HG02642 (cell line): ENCODE results near the gene ACKR2.
"Not testable (repeated sequence)": the region's sequence is repeated elsewhere in the genome, so short reads cannot be mapped to it uniquely, and the experiment has no call there.

Experiments
- ATAC-seq: cut with Tn5 transposase; IDR thresholded peaks from one replicate; pipeline ENCODE4 v1.9.1; 2021; ENCODE audit warnings: mild to moderate bottlenecking; ENCODE audit not compliant: unreplicated experiment, poor library complexity

Gene ACKR2

DNA sequence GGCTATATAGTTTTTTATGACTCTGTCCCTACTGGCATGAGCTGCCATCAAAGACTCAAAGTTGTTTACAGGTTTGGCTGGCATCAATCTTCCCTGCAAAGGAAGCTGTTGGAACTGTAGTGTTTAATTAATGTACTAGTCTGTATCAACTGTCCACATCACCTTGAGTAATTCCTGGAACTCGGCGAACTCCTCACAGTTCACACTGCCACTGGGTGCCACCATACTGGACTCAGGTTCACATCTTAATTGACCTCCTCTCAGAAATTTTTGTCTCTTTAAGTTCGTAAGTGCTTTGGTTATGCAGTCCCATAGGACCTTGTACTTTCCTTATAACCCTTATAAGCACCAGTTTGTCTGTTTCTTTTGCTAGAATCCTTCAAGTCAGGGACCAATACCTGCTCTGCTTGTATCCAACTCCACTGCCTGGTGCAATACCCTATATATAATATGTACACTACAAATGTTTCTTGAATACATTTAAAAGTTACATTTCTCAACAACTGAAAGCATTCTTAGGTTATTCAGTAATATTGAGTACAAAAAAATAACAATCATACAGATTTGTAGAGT is 8.1 kb upstream of the ACKR2 start:
- ATAC-seq, result no peak

DNA sequence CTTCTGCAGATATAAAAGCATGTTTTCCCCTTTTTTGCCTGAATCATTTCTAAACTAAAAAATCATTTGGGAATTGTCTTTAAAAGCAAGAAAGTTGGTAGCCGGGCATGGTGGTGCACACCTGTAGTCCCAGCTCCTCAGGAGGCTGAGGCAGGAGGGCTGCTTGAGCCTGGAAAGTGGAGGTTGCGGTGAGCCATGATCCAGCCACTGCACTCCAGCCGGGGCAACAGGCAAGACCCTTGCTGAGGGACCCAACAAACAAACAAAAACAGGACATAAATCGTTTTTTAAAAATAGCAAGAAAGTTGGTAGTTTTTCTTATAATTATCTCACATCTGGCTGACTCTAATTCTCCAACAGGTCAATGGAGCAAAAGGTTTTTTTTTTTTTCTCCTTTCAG is 7.5 kb upstream of the ACKR2 start:
- no peak for ATAC-seq

DNA sequence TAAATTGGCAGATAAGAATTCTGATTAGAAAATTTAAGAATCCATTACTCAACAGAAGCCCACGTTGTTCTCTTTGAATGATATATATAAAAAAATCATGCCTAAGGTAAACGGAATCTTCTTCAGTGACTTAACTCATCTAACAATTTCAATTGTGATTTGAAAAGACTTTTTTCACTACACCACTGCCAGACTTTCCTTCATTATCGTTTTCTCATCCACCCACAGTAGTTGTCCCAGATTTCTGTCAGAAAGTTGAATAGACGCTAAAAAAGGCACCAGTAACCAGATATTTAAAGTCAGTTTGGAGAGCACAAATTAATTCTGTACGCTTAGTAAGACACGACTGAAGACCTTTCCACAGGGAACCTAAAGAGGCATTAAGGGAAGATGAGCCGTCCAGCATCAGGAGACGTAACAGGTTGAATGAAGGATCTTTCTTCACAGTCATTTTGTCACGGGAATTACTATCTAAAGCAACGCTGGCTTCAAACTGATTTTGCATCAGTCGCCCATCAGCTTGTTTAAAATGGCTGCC is 6.3 kb upstream of the ACKR2 start:
- no peak for ATAC-seq

DNA sequence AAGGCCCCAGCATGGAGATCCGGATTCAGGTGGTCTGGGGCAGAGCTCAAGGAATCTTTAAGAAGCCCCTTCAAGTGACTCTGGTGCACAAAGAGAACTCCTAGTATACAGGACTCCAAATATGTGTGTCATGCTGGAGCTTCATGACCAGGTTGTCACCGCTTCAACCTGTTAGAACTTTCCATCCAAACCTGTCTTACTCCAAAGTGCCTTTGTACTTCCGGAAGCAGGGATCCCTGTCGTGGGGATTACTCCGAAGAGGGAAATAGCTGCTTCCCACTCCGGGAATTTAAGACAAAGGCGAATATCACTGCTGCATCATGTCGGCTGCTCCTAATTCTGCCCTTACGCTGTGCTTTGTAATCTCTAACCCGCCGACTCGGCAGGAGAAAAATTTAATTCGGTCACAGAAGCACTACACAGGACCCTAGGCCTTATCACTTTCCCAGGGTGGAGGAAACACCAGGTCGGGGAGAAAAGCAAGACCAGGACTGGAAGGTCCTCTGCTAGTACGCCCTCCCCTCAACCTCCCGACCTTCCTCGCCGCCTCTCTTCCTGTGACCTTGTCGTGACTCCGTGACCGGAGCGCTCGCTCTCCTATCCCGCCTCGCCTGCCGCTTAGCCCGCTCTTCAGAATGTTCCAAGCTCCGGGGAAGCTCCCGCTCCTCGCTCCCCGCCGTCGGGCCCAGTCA is 5.7 kb upstream of the ACKR2 start:
- peak; percentile 27 for ATAC-seq

DNA sequence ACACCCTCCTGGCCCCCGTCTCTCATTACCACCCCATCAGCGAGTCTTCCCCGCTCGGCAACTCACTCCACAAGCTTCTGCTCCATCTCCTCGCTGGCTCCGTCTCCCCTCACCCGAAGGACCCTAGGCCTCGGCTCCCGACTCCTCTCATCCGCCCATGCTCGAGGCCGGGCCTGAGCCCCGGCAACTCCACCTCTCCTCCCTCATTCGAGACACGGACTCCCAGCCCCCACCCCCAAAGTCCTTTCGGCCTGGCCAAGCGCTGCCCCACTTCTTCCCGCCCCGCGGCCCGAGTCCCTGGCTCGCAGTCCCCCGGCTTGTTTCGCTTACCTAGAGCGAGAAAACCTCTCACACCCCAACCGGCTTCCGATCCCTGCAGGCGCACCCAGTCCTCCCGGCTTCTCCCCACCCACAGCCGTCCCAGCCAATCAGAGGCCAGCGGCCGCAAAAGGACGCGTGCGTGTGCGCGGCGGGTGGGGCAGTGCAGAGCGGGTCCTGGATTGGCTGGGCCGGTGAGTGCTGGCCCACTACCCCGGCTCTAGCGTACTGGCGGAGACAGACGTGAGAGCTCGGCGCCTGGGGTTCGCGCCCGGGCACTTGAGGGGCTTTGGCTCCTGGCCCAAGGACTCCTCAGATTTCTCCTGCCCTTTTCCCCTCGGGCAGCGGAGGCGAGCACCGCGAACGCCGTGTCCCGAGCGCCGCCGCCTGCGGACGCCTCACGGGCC is 5.0 kb upstream of the ACKR2 start, which contains the start of gene HIGD1A:
HIGD1A (minus strand) TSS at position 385 of the 725 bp plus-strand sequence. CDS start 10,237 bp downstream, outside the sequence.
- peak; percentile 99 for ATAC-seq

DNA sequence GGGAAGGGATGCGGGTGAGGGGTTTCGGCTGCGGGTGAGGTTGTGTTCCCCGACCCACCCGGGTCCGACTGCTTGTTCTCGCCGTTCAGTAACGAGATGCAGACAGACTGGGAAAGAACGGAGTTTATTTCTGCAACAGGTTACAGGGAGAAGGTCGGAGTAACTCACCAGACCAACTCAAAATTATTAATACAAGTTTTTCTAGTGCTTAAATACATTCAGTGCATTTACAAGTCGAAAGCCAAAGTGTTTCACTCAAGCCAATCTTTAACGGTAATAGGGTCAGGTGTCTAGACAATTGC is 4.5 kb upstream of the ACKR2 start:
- ATAC-seq, result peak; percentile 27

DNA sequence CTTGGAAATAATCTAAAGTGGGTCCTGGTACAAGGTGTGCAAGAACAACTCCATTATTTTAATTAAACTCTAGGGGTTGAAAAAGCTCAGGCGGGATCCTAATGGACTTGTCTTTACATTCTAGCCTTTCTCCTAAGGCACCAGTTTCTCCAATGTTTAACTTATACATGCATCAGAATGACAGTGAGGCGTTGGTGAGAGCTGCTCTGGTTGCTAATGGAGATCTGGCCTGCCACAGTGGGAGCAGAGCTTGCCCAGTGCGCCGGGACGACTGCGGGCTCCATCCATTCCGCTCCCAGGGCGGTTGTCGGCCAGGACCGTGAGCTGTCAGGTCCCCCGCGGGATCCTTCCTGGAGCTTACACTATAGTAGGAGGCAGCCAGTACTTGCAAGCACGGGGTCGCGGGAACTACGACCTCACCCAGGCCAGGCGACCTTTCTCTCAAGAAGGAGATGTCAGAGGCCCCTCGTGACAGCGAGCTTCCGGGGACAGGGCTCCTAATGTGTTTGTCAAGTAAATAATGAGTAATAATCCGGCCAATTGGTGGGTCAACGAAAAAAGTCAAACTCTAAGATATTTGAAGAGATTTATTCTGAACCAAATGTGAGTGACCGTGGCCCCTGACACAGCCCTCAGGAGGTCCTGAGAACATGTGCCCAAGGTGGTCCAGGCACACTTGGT is 4.0 kb upstream of the ACKR2 start:
- ATAC-seq, result no peak

DNA sequence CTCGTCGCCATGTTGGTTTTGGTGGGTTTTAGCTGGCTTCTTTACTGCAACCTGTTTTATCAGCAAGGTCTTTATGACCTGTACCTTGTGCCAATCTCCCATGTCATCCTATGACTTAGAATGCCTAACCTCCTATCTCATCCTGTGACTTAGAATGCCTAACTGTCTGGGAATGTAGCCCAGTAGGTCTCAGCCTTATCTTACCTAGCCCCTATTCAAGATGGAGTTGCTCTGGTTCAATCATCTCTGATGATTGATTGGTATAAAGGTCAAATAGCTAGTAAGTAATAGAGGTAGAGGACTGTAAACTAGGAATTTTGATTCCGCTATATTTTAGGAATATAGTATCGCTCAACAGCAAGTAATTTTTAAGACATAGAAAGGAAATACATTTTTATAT is 1.3 kb upstream of the ACKR2 start:
- ATAC-seq, result no peak

DNA sequence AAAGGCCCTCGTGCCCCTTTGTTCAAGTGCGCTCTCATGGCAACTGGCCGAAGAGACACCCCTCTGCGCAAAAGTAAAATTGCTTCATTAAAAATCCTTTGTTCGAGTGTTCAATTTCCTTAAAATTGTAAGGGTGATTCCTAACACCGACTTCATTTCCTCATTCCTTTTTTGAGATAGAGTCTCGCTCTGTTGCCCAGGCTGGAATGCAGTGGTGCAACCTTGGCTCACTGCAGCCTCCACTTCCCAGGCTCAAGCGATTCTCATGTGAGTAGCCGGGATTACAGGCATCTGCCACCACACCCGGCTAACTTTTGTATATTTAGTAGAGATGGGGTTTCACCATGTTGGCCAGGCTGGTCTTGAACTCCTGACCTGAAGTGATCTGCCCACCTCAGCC is 1.5 kb downstream of the ACKR2 start:
- ATAC-seq, result not testable (repeated sequence)

DNA sequence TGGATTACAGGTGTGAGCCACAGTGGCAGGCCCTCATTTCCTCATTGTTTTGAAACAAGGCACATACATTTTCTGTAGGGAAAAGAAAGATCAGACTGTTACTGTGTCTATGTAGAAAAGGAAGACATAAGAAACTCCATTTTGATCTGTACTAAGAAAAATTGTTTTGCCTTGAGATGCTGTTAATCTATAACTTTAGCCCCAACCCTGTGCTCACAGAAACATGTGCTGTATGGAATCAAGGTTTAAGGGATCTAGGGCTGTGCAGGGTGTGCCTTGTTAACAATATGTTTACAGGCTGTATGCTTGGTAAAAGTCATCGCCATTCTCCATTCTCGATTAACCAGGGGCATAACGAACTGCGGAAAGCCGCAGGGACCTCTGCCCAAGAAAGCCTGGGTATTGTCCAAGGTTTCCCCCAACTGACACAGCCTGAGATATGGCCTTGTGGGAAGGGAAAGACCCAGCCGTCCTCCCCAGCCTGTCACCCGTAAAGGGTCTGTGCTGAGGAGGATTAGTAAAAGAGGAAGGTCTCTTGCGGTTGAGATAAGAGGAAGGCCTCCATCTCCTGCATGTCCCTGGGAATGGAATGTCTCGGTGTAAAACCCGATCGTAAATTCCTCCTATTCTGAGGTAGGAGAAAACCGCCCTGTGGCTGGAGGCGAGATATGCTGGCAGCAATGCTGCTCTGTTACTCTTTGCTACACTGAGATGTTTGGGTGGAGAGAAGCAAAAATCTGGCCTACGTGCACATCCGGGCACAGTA is 2.1 kb downstream of the ACKR2 start:
- ATAC-seq, result not testable (repeated sequence)

DNA sequence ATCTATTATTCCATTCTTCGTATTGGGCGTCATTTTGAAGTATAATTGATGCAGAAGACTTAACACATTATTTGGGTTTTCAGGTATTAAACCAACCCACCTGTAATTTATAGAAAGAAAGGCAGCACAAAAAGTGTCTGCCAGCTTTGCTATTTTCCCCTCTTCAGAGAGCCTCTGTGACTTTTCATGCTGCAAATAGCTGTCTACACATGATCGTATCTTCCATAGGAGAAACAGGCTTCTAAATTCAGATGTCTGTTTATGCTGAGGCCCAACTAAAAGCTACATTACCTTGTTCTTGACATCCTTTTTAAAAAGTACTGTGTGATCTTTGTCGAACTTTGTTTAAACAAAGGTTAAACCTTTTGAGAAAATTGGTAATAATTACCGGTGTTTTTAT is 5.0 kb downstream of the ACKR2 start:
- no peak for ATAC-seq

DNA sequence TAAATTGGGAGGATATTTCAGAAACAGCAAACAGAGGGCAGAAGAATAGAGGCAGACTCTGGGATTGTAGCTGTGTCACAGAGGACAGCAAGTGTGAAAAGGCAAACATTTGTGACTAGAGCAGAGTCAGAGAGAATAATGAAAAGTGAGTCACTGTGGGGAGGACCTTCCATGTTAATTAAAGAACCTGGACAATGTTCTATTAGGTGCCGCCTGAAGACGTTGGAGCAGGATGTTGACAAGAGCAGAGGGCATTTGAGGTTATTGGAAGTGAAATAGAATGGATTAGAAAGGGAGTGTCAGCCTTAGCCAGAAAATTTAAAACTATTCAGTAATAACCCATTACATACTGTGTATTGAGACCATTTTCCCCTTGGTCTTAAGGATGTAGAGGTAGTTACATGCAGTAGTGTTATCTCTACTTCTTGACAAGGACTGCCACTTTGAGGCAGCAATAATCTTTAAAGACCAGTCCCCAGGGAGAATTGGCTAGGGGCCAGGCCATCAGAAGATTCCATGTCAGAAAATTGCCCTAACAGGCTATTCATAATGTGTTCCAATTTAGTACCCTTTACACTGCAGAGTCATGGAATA is 5.8 kb downstream of the ACKR2 start:
- no peak for ATAC-seq

DNA sequence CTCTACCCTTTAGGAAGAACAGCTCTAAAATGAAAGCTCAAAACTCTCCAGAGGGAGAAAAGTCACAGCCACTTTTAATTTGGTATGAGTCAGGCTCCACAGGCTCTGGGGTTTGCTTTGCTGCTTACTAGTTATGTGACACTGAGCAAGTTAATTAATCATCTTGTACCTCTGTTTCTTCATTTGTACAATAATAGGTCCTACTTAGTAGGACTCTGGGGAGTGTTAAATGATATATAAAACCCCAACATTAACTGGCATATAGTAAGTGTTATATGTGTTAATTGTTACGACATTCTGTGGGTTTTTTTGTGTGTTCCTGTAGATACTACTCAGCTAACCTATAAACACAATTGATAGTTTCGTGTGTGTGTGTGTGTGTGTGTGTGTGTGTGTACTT is 6.6 kb downstream of the ACKR2 start:
- no peak for ATAC-seq

DNA sequence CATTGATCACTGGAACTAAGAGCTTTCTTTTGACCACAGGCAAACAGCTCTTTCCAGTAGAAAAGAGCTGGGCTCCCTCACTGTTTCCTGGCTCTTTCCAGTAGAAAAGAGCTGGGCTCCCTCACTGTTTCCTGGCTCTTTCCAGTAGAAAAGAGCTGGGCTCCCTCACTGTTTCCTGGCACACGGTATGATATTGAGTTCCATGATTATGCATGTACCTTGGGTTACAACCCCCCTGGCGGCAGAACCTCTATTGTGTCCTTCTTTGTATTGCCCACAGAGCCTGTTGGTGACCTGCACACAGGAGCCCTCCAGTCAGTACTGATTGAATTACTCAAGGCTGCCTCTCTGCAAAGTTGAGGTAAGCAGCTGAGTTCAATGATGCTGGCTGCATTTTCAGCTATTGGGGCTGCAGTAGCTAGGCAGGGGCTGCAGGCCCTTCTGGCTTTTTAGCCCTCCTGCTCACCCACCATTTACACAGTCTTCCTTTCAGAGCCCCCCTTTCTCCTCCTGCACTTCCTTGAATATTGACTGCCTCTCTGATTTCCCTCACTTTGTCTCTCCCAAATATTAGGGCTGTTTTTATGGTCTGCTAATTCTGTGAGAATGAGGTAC is 10.2 kb downstream of the ACKR2 start:
- ATAC-seq, result no peak

DNA sequence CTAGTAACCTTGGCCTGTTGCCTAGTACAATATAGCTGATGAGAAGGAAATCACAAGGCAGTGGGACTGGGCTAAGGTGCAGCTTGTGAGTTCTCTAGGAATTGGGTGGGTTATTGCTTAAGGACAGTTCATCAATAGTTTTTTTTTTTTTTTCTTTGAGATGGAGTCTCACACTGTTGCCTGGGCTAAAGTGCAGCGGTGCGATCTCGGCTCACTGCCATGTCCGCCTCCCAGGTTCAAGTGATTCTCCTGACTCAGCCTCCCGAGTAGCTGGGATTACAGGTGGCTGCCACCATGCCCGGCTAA is 11.5 kb downstream of the ACKR2 start:
- ATAC-seq, result no peak

DNA sequence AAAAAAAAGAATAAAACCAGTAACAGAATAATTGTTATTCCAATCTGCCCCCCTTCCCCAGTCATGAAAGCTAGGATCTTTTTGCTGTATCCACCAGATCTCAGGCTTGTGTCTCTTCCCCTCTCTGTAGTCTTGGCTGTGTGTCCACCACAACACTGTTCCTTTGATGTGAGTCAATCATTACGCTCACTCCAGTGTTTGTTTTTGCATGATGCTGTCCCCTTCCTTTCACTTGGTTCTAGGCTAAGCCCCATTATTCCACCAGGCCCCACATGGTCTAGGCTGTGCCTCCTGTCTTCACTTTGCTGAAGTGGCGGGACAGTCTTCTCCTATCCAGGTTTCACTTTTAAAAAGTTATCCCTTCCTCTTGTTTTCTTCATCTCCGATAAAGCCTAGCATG is 13.6 kb downstream of the ACKR2 start:
- ATAC-seq, result no peak

DNA sequence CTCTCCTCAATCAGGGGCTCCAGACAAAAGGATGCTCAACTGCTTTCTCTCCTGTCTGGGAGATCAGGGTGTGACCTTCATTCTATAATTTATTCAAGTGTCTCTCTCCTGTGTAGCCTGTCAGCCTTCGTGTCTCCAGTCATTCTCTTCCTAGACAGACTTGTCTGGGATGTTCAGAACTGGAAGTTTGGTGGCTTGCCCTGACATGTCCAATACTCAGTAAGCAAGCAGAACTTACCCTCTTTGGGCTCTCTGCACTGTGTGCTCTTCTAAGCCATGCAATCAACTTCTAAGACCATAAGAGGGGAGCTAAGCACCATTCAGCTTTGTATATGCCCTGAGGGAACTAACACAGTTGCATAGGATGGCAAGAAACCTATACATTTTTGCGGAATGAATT is 14.1 kb downstream of the ACKR2 start:
- no peak for ATAC-seq

DNA sequence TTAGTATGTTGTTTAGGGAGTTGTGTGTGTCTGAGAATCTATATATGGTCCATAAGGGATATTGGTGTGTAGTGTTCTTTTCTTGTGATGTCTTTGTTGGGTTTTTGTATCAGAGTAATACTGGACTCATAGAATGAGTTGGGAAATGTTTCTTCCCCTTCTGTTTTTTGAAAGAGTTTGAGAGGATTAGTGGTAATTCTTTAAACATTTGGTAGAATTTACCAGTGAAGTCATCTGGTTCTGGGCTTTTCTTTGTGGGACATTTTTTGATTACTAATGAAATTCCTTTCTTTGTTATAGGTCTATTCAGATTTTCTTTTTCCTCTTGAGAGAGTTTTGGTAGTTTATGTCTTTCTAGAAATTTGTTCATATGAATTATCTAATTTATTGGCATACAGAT is 16.9 kb downstream of the ACKR2 start:
- ATAC-seq, result no peak

DNA sequence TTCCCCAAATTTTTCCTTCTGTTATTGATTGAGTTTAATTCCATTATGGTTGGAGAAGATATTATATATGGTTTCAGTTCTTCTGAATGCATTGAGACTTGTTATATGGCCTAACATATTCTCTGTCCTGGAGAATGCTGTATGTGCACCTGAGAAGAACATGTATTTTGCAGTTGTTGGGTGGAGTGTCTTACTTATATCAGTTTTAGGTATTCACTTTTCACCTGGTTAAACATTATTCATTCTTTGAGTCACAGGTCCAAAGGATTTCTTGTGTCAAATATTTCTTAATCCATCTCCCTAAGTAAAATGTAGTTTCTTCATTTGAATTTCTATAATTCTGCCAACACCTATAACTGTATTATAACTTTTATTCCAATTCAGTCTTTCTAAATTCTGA is 17.8 kb downstream of the ACKR2 start:
- no peak for ATAC-seq

DNA sequence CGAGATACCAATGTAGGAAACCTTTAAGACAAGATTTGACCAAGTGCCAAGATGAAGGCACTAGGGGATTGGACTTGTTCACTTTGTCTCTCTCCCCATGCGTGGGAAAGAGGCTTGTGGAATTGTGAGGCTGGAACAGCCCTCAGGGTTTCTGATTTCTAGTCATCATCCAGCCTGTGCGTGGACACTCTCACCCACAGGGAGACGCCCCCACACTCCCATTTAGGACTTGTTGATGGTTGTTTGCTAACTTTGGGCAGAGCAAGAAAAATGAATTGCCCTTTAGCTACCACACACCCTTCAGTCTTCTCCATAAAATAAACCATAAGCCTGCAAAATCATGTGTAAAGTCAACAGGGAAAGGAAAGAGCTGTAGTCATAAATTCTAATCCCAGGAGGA is 18.4 kb downstream of the ACKR2 start:
- ATAC-seq, result no peak
